ENCODE data around the gene GBP4.

DNA sequence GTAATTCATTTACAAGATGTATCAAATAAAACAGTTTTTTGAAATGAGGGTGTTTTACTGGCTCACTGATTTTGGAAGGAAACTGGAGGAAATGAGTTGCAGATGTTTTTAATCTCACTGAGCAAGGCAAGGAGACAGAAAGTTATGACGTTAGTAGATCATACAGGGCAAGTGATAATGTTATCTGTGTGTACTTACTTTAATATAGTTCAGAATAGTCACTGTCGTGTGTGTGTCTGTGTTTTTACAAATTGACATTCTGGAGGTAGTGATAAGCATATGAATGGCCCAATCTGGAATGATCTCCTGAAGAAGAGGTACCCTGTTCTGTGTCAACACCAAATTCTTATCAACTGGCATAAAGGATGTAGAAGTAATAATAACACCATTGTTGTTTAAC is 1.9 kb upstream of the GBP4 start:
- TF ChIP-seq, protein P1, sequence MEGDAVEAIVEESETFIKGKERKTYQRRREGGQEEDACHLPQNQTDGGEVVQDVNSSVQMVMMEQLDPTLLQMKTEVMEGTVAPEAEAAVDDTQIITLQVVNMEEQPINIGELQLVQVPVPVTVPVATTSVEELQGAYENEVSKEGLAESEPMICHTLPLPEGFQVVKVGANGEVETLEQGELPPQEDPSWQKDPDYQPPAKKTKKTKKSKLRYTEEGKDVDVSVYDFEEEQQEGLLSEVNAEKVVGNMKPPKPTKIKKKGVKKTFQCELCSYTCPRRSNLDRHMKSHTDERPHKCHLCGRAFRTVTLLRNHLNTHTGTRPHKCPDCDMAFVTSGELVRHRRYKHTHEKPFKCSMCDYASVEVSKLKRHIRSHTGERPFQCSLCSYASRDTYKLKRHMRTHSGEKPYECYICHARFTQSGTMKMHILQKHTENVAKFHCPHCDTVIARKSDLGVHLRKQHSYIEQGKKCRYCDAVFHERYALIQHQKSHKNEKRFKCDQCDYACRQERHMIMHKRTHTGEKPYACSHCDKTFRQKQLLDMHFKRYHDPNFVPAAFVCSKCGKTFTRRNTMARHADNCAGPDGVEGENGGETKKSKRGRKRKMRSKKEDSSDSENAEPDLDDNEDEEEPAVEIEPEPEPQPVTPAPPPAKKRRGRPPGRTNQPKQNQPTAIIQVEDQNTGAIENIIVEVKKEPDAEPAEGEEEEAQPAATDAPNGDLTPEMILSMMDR (IDR thresholded peaks at IDR 0.05 in 4 of 5, conservative IDR thresholded peaks at IDR 0.05 in 1 of 5): no peak
- no peak for TF ChIP-seq POLR2A (IDR thresholded peaks at IDR 0.05)
